HUES6 (cell line): ENCODE results near the gene CD248.

ENCODE experiments used
- H3K27ac ChIP-seq: 2 replicates; pipeline ENCODE4 v1.7.0; 2013; ENCODE audit warnings: low read depth, mild to moderate bottlenecking, low read length, inconsistent platforms
- H3K27me3 ChIP-seq: 2 replicates; pipeline ENCODE4 v1.6.1; 2013; ENCODE audit warnings: low read length; ENCODE audit not compliant: control insufficient read depth, insufficient read depth
- H3K36me3 ChIP-seq: 2 replicates; pipeline ENCODE4 v1.6.1; 2013; ENCODE audit warnings: low read length; ENCODE audit not compliant: control insufficient read depth, insufficient read depth
- H3K4me1 ChIP-seq: 2 replicates; pipeline ENCODE4 v1.6.1; 2013; ENCODE audit warnings: low read length; ENCODE audit not compliant: control insufficient read depth, insufficient read depth
- H3K4me3 ChIP-seq: 2 replicates; pipeline ENCODE4 v1.5.1; 2013; ENCODE audit warnings: low read depth, low read length
- H3K9ac ChIP-seq: one replicate; pipeline ENCODE4 v1.6.1; 2013; ENCODE audit warnings: mild to moderate bottlenecking, low read length
- H3K9me3 ChIP-seq: 2 replicates; pipeline ENCODE4 v1.6.1; 2013; ENCODE audit warnings: low read depth, low read length; ENCODE audit not compliant: control insufficient read depth, insufficient read depth

The CD248 gene

DNA sequence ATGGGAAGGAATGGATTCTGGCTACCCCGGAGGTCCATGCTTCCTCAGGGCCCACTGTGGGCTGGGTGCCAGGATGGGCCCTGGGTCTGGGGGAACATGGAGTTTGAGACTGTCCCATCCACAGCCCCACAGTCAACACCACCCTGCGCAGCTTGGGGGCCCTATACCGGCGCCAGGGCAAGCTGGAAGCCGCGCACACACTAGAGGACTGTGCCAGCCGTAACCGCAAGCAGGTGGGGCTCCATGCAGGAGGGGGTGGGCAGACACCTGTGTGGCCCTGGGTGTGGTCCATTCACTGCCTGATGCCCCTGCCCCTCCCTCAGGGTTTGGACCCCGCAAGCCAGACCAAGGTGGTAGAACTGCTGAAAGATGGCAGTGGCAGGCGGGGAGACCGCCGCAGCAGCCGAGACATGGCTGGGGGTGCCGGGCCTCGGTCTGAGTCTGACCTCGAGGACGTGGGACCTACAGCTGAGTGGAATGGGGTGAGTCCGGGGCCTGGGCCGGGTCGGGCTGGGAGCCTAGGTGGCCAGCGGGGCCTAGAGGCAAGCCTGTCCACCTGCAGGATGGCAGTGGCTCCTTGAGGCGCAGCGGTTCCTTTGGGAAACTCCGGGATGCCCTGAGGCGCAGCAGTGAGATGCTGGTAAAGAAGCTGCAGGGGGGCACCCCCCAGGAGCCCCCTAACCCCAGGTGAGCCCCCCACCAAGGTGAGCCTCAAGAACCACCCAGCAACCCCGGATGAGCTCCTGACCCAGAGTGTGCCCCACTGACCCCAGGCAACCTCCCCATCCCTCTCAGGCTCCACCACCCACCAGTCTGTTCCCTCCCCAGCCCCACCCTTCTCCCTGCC is 51.1 kb downstream of the CD248 start:
- Histone ChIP-seq H3K9ac (no peak overlapping the region), H3K4me1 (no peaks in the 10 kb centered on the region), H3K36me3 (peaks cover 52% of the 10 kb centered on the region), H3K9me3 (no peaks in the 10 kb centered on the region), H3K4me3 (no peak overlapping the region), H3K27ac (no peak overlapping the region), H3K27me3 (no peaks in the 10 kb centered on the region)

DNA sequence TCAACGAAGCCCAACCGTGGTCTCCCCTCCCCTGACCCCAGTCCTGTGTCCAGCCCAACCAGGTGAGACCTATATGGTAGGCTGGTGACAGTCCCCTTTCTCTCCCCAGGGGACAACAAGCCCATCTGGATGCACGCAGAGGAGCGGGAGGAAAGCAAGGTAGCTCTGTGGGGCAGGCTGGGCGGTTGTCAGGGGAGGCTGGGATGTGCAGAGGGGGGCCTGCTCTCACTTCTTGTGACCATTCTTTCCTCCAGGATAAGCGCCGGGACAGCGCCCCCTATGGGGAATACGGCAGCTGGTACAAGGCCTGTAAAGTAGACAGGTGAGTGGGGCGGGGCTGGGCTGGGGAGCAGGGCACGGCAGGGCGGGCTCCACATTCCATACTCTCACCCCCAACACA is 51.9 kb downstream of the CD248 start:
- H3K4me3 ChIP-seq, result no peak overlapping the region
- H3K27ac ChIP-seq, result no peak overlapping the region
- H3K9ac ChIP-seq, result no peak overlapping the region
- H3K9me3 ChIP-seq, result no peaks in the 10 kb centered on the region
- no peaks in the 10 kb centered on the region for H3K27me3 ChIP-seq
- H3K36me3 ChIP-seq, result peaks cover 57% of the 10 kb centered on the region
- no peaks in the 10 kb centered on the region for H3K4me1 ChIP-seq
